ENCODE data around the gene SLC25A31.

SLC25A31 gene

GRCh38 chr4:127730142-127730913, at the start of gene SLC25A31:
SLC25A31 (plus strand) TSS chr4:127730400; CDS start chr4:127730546, 146 bp downstream.
- no peak for ATAC-seq

- no peak for ATAC-seq
Observed at GRCh38 chr4:127685292-127685691, 44.9 kb upstream of the SLC25A31 start.

- ATAC-seq, result no peak
Observed at GRCh38 chr4:127686658-127687057, 43.5 kb upstream of the SLC25A31 start.

- no peak for ATAC-seq
Observed at GRCh38 chr4:127687580-127687979, 42.6 kb upstream of the SLC25A31 start.

GRCh38 chr4:127698789-127699200, 31.4 kb upstream of the SLC25A31 start:
- peak; percentile 21 to 38 for ATAC-seq

- no peak for ATAC-seq
Observed at GRCh38 chr4:127708985-127709384, 21.2 kb upstream of the SLC25A31 start.

GRCh38 chr4:127709456-127709855, 20.7 kb upstream of the SLC25A31 start:
- ATAC-seq, result no peak

- ATAC-seq, result no peak
Observed at GRCh38 chr4:127731406-127731805, 1.2 kb downstream of the SLC25A31 start.

GRCh38 chr4:127732623-127733328, 2.6 kb downstream of the SLC25A31 start:
- ATAC-seq, result no peak

- ATAC-seq, result no peak
Observed at GRCh38 chr4:127734976-127735375, 4.8 kb downstream of the SLC25A31 start.

- ATAC-seq, result no peak
Observed at GRCh38 chr4:127737295-127737694, 7.1 kb downstream of the SLC25A31 start.

- no peak for ATAC-seq
Observed at GRCh38 chr4:127741247-127741646, 11.0 kb downstream of the SLC25A31 start.

GRCh38 chr4:127747883-127748282, 17.7 kb downstream of the SLC25A31 start:
- ATAC-seq, result no peak

GRCh38 chr4:127748957-127749356, 18.8 kb downstream of the SLC25A31 start:
- ATAC-seq, result no peak

GRCh38 chr4:127756906-127757305, 26.7 kb downstream of the SLC25A31 start:
- no peak for ATAC-seq

- no peak for ATAC-seq
Observed at GRCh38 chr4:127759228-127759820, 29.1 kb downstream of the SLC25A31 start.

- ATAC-seq, result no peak
Observed at GRCh38 chr4:127759893-127760292, 29.7 kb downstream of the SLC25A31 start.

- no peak for ATAC-seq
Observed at GRCh38 chr4:127771535-127772275, 41.5 kb downstream of the SLC25A31 start.

- no peak for ATAC-seq
Observed at GRCh38 chr4:127772769-127773671, 42.8 kb downstream of the SLC25A31 start.

GRCh38 chr4:127775843-127776242, 45.6 kb downstream of the SLC25A31 start:
- ATAC-seq, result no peak

GRCh38 chr4:127776620-127777019, 46.4 kb downstream of the SLC25A31 start:
- ATAC-seq, result no peak

- no peak for ATAC-seq
Observed at GRCh38 chr4:127777487-127777886, 47.3 kb downstream of the SLC25A31 start.

All from activated CD4-positive, CD25-positive, alpha-beta regulatory T cell treated with anti-CD3 and anti-CD28 coated beads, Interleukin-2, amount 50 U/mL, for 24 hours (primary cell).